H1 (cell line): ENCODE results near the gene IER5. TPM values are rescaled to one million over a fixed set of nuclear protein-coding genes. Genes with fewer than 3 reads are reported as not detected.

ENCODE experiments used
- FOSL1 ChIP-seq: IDR thresholded peaks from 2 replicates; pipeline ENCODE4 v1.6.1; 2011; ENCODE audit warnings: mild to moderate bottlenecking, low read depth, low read length, moderate library complexity; ENCODE audit not compliant: insufficient read depth
- KDM1A ChIP-seq: fragments of 200-600, 300-600 bp; sonication (generic); IDR thresholded peaks from 2 replicates; pipeline ENCODE4 v1.7.1; 2016; ENCODE audit warnings: mild to moderate bottlenecking, low read length, borderline replicate concordance
- RBBP5 ChIP-seq: IDR thresholded peaks from 2 replicates; pipeline ENCODE4 v1.7.1; 2012; ENCODE audit warnings: low read depth, mild to moderate bottlenecking, inconsistent platforms, low read length, moderate library complexity, borderline replicate concordance
- RNF2 ChIP-seq: fragments of 200-900, 300-1000 bp; sonication (generic); IDR thresholded peaks from 2 replicates; pipeline ENCODE4 v1.7.1; 2016; ENCODE audit warnings: borderline replicate concordance, low read depth, mild to moderate bottlenecking, antibody characterized with exemption, low read length; ENCODE audit not compliant: poor library complexity, severe bottlenecking; ENCODE audit errors: missing control alignments
- SIN3A ChIP-seq, 2 experiments: IDR thresholded peaks in 1 of 2; conservative IDR thresholded peaks in 1 of 2; 2 replicates each; pipeline ENCODE4 v1.6.1; 2011 to 2012; ENCODE audit warnings: low read length in 2 of 2, improper control_type of control experiment in 1 of 2, low read depth in 1 of 2, mild to moderate bottlenecking in 1 of 2
- TAF1 ChIP-seq: IDR thresholded peaks from 2 replicates; pipeline ENCODE4 v1.6.1; 2011; ENCODE audit warnings: mild to moderate bottlenecking, low read depth, low read length
- polyA plus RNA-seq, 7 experiments: library from polyadenylated mRNA; depleted of rRNA in 3 of 7; stranded (reverse) in 5 of 7; unstranded in 2 of 7; fragments of >200 nt in 5 of 7; fragments of 200-250 nt in 2 of 7; gene quantifications; 1 replicate in 5 of 7; 2 replicates in 1 of 7; 4 replicates in 1 of 7; pipeline versions ENCODE4 v1.2.1 to v1.2.3, GENCODE V29; 2011 to 2013; ENCODE audit warnings: missing spikeins in 2 of 7, mixed read lengths in 2 of 7
- total RNA-seq: library from RNA; stranded (reverse); fragmentation: NEBNext Ultra II Directional; extraction: Animal tissue kit (Norgen Biotek cat#: 25700); gene quantifications from 2 replicates; pipeline ENCODE4 v1.2.1, GENCODE V29; 2021
- TF ChIP-seq, protein P1 (sequence below): IDR thresholded peaks from 2 replicates; pipeline ENCODE4 v1.6.1; 2012; ENCODE audit warnings: inconsistent platforms

The IER5 gene
- total and polyA plus RNA-seq, 2 of the 8 experiments (the other 6 are each of a cell fraction or from before 2014, with no cell fraction given), result 3.5 to 7.7 TPM

DNA sequence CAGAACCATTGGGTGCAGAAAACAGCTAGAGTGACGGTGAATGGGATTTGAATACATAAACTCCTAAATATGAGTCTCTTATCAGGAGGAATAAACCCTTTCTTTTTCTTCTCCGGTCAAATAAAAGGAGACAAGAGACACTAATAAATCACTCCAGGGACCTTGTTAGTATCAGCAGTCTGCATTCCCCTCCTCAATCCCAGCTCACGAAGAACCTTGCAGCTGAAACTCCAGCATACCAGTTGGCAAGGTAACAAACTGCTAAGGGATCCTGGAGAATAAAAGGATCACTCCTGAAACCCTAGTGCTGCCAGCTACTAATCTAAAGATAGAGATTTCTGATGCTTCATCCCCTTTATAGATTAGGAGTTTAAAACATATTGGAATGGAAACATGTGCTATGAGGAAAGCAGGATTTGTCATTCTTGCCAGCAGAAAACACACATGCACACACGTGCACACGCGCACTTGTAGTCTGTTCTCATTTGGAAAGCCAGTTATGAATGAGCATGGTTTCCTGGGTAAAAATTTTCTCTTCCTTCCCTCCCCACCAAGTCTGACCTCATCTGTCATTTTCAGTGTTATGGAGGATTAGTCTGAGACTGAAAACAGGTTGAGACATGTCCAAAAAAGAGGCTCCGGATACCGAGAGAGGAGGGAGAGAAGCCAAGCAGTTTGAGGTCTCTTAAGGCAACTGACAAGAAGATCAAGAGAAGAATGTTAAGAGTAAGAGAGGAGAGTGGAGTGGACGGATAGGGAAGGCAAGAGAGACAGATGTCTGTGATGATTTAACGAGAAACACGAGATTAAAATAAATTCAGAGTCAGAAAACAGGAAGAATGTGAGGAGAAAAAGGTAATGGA is 10.9 kb downstream of the IER5 start (continued):
- TF ChIP-seq TAF1 (no peak), RBBP5 (no peak), RNF2 (no peak), SIN3A (conservative IDR thresholded peaks at IDR 0.05 in 1 of 2, IDR thresholded peaks at IDR 0.05 in 1 of 2; ENCODE audit: low read depth in 1 of 2, low read length in 2 of 2) (no peak), FOSL1 (no peak), KDM1A (no peak)
- TF ChIP-seq, protein P1, sequence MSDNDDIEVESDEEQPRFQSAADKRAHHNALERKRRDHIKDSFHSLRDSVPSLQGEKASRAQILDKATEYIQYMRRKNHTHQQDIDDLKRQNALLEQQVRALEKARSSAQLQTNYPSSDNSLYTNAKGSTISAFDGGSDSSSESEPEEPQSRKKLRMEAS, result no peak
